Measurements from ENCODE around the gene PRDM4. TPM values are rescaled to one million over a fixed set of nuclear protein-coding genes. Genes with fewer than 3 reads are reported as not detected.

Gene PRDM4
- total RNA-seq, 2 donors from 2014 or later: 22.8 to 34.3 TPM

DNA sequence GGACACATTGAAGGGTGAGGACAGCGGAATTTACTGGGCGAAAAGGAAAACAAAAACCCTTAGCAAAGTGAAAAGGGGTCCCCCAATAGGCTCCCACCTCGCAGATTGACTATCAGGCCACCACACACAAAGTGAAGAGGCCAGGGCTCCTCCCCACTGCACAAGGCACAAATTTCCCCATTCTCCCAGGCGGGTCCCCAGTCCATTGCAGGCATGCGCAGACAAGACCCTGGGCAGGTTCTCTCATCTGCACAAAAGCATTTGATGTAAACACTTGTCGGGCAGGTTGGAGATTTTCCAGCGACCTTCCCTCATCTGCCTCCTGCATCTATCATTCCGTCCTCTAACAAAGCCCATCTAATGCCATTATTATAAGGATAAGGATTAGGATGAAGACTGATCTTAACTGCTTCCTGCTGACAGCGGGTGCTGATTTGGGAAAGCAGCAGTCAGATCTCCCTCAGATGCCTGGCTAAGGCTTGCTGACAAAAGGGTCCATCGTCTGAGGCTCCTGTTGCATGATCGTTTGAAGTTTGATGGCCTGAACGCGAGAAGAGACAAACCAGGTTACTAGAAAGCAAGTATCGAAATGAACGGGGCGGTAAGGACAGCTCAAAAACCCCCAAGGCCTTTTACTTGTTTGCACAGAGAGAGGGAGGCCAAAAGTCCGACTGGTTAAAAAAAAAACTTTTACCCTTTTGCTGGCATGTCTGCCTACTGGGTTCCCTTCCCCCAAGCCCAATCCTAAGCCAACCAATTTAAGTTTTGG, 27.9 kb upstream of the PRDM4 start:
- Histone ChIP-seq H3K4me3 (no peak overlapping the region), H3K36me3 (replicated peaks in 1 of 2; ENCODE audit: insufficient read depth in 1 of 2, low read depth in 2 of 2) (no peaks in the 10 kb centered on the region), H3K4me1 (no peaks in the 10 kb centered on the region), H3K9me3 (no peaks in the 10 kb centered on the region), H3K27me3 (no peaks in the 10 kb centered on the region), H3K27ac (no peak overlapping the region)
- intact Hi-C loops (cut with DNase I): no loop called here
- TF ChIP-seq, protein P1, sequence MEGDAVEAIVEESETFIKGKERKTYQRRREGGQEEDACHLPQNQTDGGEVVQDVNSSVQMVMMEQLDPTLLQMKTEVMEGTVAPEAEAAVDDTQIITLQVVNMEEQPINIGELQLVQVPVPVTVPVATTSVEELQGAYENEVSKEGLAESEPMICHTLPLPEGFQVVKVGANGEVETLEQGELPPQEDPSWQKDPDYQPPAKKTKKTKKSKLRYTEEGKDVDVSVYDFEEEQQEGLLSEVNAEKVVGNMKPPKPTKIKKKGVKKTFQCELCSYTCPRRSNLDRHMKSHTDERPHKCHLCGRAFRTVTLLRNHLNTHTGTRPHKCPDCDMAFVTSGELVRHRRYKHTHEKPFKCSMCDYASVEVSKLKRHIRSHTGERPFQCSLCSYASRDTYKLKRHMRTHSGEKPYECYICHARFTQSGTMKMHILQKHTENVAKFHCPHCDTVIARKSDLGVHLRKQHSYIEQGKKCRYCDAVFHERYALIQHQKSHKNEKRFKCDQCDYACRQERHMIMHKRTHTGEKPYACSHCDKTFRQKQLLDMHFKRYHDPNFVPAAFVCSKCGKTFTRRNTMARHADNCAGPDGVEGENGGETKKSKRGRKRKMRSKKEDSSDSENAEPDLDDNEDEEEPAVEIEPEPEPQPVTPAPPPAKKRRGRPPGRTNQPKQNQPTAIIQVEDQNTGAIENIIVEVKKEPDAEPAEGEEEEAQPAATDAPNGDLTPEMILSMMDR (IDR thresholded peaks at IDR 0.05): no peak
- no peak for TF ChIP-seq POLR2A (IDR thresholded peaks at IDR 0.05)
- DNase-seq (no peak), ATAC-seq (no peak)
- WGBS, 2 donors: 62% methylated on average over 17 of the region's 17 CpGs

- H3K9me3 ChIP-seq: no peaks in the 10 kb centered on the region
- no peak overlapping the region for H3K27ac ChIP-seq
- TF ChIP-seq, protein P1 (IDR thresholded peaks at IDR 0.05): no peak
- no peak for TF ChIP-seq POLR2A (IDR thresholded peaks at IDR 0.05)
- H3K4me3 ChIP-seq: no peak overlapping the region
- no peak for ATAC-seq
- intact Hi-C loops (cut with DNase I): no loop called here
- no peaks in the 10 kb centered on the region for H3K36me3 ChIP-seq (replicated peaks in 1 of 2; ENCODE audit: insufficient read depth in 1 of 2, low read depth in 2 of 2)
- H3K4me1 ChIP-seq: no peaks in the 10 kb centered on the region
- WGBS, 2 donors: 65 to 87% methylated on average over 2 of the region's 2 CpGs
- DNase-seq: no peak
- no peaks in the 10 kb centered on the region for H3K27me3 ChIP-seq
Observed at GRCh38 chr12:107788281-107788680, 27.3 kb upstream of the PRDM4 start.

GRCh38 chr12:107783406-107784376, 22.8 kb upstream of the PRDM4 start:
- TF ChIP-seq POLR2A (IDR thresholded peaks at IDR 0.05): no peak
- TF ChIP-seq, protein P1 (IDR thresholded peaks at IDR 0.05): no peak
- 62 to 80% methylated on average over 6 of the region's 6 CpGs for WGBS, 2 donors
- H3K4me1 ChIP-seq: no peaks in the 10 kb centered on the region
- H3K27me3 ChIP-seq: no peaks in the 10 kb centered on the region
- DNase-seq (no peak), ATAC-seq (no peak)
- H3K4me3 ChIP-seq: no peak overlapping the region
- no peak overlapping the region for H3K27ac ChIP-seq
- intact Hi-C loops (cut with DNase I): no loop called here
- H3K36me3 ChIP-seq (replicated peaks in 1 of 2; ENCODE audit: insufficient read depth in 1 of 2, low read depth in 2 of 2): no peaks in the 10 kb centered on the region
- H3K9me3 ChIP-seq: no peaks in the 10 kb centered on the region

DNA sequence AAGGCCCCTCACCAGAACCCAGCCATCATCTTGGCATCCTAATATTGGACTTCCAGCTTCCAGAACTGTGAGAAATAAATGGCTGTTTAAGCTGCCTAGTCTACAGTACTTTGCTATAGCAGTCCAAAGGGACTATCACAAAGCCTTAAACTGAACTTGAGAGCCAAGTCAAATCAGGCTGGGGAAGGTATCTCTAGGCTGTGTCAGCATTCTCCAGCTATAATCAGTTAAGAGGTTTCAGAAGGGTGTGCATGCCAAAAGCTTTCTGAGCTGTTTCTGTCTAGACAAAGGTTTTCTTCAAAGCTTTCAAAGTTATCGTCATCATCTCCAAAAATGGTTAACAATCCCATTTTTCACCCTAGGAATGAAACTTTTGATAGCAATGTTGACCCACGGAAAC, 21.1 kb upstream of the PRDM4 start:
- WGBS, 2 donors: 32 to 63% methylated on average over 2 of the region's 2 CpGs
- H3K27ac ChIP-seq: no peak overlapping the region
- no peaks in the 10 kb centered on the region for H3K9me3 ChIP-seq
- no peak for DNase-seq
- ATAC-seq: no peak
- no peaks in the 10 kb centered on the region for H3K36me3 ChIP-seq (replicated peaks in 1 of 2; ENCODE audit: insufficient read depth in 1 of 2, low read depth in 2 of 2)
- no peak for TF ChIP-seq POLR2A (IDR thresholded peaks at IDR 0.05)
- TF ChIP-seq, protein P1 (IDR thresholded peaks at IDR 0.05): no peak
- H3K4me3 ChIP-seq: no peak overlapping the region
- H3K27me3 ChIP-seq: peaks cover 0 to 2% of the 10 kb centered on the region in 2 donors
- intact Hi-C loops (cut with DNase I): no loop called here
- H3K4me1 ChIP-seq: no peaks in the 10 kb centered on the region
